Heart left ventricle (tissue), 16 donors: ENCODE results near the gene ZNF821. TPM values are rescaled to one million over a fixed set of nuclear protein-coding genes. Genes with fewer than 3 reads are reported as not detected.
A peak's percentile ranks its signal among the peaks of the same experiment; 100 is the strongest.
"Not testable (repeated sequence)": the region's sequence is repeated elsewhere in the genome, so short reads cannot be mapped to it uniquely, and the experiment has no call there.

ENCODE experiments used
- ATAC-seq, 4 donors: fragments of 200-7000 bp; cut with Tn5 transposase; one replicate each; pipeline ENCODE4 v1.9.1; 2020 to 2022; ENCODE audit warnings: moderate library complexity in 4 of 4, mild to moderate bottlenecking in 3 of 4, moderate number of reproducible peaks in 1 of 4
- DNase-seq, 5 donors: peaks; one replicate each; pipeline ENCODE4 v3.0.0-alpha.2; 2020
- H3K27ac ChIP-seq, 12 donors: fragments of 200-600 bp; sonication (generic) in 4 of 12; one replicate each; pipeline versions ENCODE4 v1.5.0 to v1.8.0; 2016 to 2022; ENCODE audit warnings: mild to moderate bottlenecking in 2 of 12
- H3K27me3 ChIP-seq, 9 donors: fragments of 200-600 bp; sonication (generic) in 2 of 9; one replicate each; pipeline versions ENCODE4 v1.5.1 to v1.8.0; 2016 to 2022; ENCODE audit warnings: mild to moderate bottlenecking in 3 of 9
- H3K36me3 ChIP-seq, 9 donors: fragments of 200-600 bp; sonication (generic) in 2 of 9; one replicate each; pipeline versions ENCODE4 v1.5.0 to v1.8.0; 2018 to 2022; ENCODE audit warnings: mild to moderate bottlenecking in 2 of 9
- H3K4me1 ChIP-seq, 12 donors: fragments of 200-600 bp; sonication (generic) in 4 of 12; one replicate each; pipeline versions ENCODE4 v1.5.0 to v1.8.0; 2016 to 2022; ENCODE audit warnings: mild to moderate bottlenecking in 3 of 12
- H3K4me3 ChIP-seq, 12 donors: fragments of 200-600 bp; sonication (generic) in 4 of 12; one replicate each; pipeline versions ENCODE4 v1.5.0 to v1.8.0; 2017 to 2022; ENCODE audit warnings: mild to moderate bottlenecking in 9 of 12, moderate library complexity in 4 of 12
- H3K9me3 ChIP-seq, 12 donors: fragments of 200-600 bp; sonication (generic) in 4 of 12; one replicate each; pipeline versions ENCODE4 v1.5.0 to v1.8.0; 2016 to 2022; ENCODE audit warnings: mild to moderate bottlenecking in 1 of 12
- CTCF ChIP-seq, 12 donors: fragments of 200-600 bp; sonication (generic) in 4 of 12; IDR thresholded peaks; one replicate each; pipeline versions ENCODE4 v1.5.0 to v1.8.0; 2018 to 2022; ENCODE audit warnings: antibody characterized with exemption in 12 of 12, mild to moderate bottlenecking in 5 of 12
- POLR2A ChIP-seq, 2 donors: fragments of 450-650 bp; IDR thresholded peaks; one replicate each; pipeline ENCODE4 v1.6.1; 2017; ENCODE audit warnings: antibody characterized with exemption in 2 of 2, mild to moderate bottlenecking in 2 of 2, moderate library complexity in 2 of 2
- WGBS, 4 donors: extraction: QIAGEN DNeasy Blood & Tissue Kit in 2 of 4; methylation state at CpG; one replicate each; pipeline versions ENCODE4 v1.1.5 to v1.1.7; 2013 to 2018; 5-methylcytosine and 5-hydroxymethylcytosine counted together
- intact Hi-C, 10 donors: fragments of 100-400 bp; cut with DNase I; formaldehyde crosslinking; loops; one replicate each; pipeline versions ENCODE4 v1.11.1 to v1.14.2; 2022
- polyA plus RNA-seq, 2 donors: library from polyadenylated mRNA; stranded (reverse); fragments of 200-250 nt; gene quantifications; one replicate each; pipeline ENCODE4 v1.2.3, GENCODE V29; 2013
- total RNA-seq, 9 donors: library from RNA; depleted of rRNA in 2 of 9; stranded (reverse); fragments of >200 nt in 2 of 9; fragmentation: NEBNext Ultra II Directional in 3 of 9; extraction: Animal tissue kit (Norgen Biotek cat#: 25700) in 3 of 9; gene quantifications; one replicate each; pipeline versions ENCODE4 v1.1.0 to v1.2.4, GENCODE V29; 2016 to 2023
- donor health status: ischemic (EF 13 %, LVEDD 7.1; RV severe dilation, severe dysfunction).
- donor health status: healthy with polysubstance abuse.
- donor health status: DM: no; HTN: yes; CAD: no.
- donor health status: DM: no; HTN: no; CAD: no.
- donor health status: ischemic (EF 25% LVEDD 6.9; RV normal size, moderate dysfunction).
- donor health status: ischemic (EF 25% LVEDD 5.7; RV mildly dilated, moderate dysfunction).
- donor health status: healthy.
- donor health status: DM: yes; HTN: yes; CAD: no.
- donor health status: ischemic (EF 35%, LVEDD 5.7; RV mildly dilated, moderate dysfunction).
- donor health status: nonischemic (EF 11% LVEDD 7.7; RV severe dilation, severe dysfunction).
- donor health status: DM: yes; HTN: yes; CAD: no.
- donor health status: PGD.
- donor health status: ischemic (EF 29% LVEDD 5.4; RV normal size, mild dysfunction).
- donor health status: nonischemic (EF 23%, LVEDD 6.1; RV moderate dilation, normal function).

The ZNF821 gene
- total and polyA plus RNA-seq, 11 donors, result 2.3 to 5.7 (median 3.9) TPM

- Histone ChIP-seq H3K4me1 (peaks cover 0 to 96% (median 66%) of the 10 kb centered on the region in 12 donors), H3K27ac (peak overlapping the region in 1 of 12 donors; percentile 29), H3K36me3 (peaks cover 0 to 39% (median 25%) of the 10 kb centered on the region in 9 donors), H3K4me3 (no peak overlapping the region), H3K9me3 (no peaks in the 10 kb centered on the region), H3K27me3 (no peaks in the 10 kb centered on the region)
- TF ChIP-seq POLR2A (IDR thresholded peaks at IDR 0.05) (no peak), CTCF (IDR thresholded peaks at IDR 0.05) (no peak)
- WGBS, 4 donors, result 87 to 92% (median 90%) methylated on average over 6 of the region's 6 CpGs
- DNase-seq (no peak), ATAC-seq (no peak)
- intact Hi-C loops, result no loop called here
These were observed 28.7 kb upstream of the ZNF821 start for GRCh38 chr16:71912534-71913275.

DNA sequence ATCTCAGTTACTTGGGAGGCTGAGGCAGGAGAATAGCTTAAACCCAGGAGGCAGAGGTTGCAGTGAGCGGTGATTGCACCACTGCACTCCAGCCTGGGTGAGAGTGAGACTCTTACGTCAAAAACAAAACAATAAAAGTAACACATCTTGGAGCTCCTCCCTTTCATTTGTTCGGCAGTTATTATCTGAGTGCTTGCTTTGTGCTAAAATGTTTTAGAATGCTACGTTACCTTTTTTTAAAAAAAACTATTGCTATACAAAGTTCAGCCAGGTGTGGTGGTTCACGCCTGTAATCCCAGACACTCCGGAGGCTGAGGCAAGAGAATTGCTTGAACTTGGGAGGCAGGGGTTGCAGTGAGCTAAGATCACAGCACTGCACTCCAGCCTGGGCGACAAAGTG lies 27.1 kb upstream of the ZNF821 start:
- Histone ChIP-seq H3K27ac (no peak overlapping the region), H3K9me3 (peaks cover 0 to 10% (median 0%) of the 10 kb centered on the region in 12 donors), H3K4me3 (no peak overlapping the region), H3K27me3 (no peaks in the 10 kb centered on the region), H3K4me1 (peaks cover 0 to 85% (median 53%) of the 10 kb centered on the region in 12 donors), H3K36me3 (peaks cover 0 to 23% (median 10%) of the 10 kb centered on the region in 9 donors)
- TF ChIP-seq CTCF (IDR thresholded peaks at IDR 0.05), result no peak
- TF ChIP-seq POLR2A (IDR thresholded peaks at IDR 0.05), result no peak
- 85 to 89% (median 86%) methylated on average over 7 of the region's 7 CpGs for WGBS, 4 donors
- ATAC-seq (no peak), DNase-seq (no peak)
- intact Hi-C loops, result no loop called here

- DNase-seq, H3K4me3 ChIP-seq, ATAC-seq, H3K27me3 ChIP-seq, intact Hi-C loops: not testable (repeated sequence)
- Histone ChIP-seq H3K9me3 (peaks cover 0 to 11% (median 0%) of the 10 kb centered on the region in 12 donors), H3K36me3 (peaks cover 0 to 13% (median 6%) of the 10 kb centered on the region in 9 donors), H3K4me1 (peaks cover 0 to 80% (median 39%) of the 10 kb centered on the region in 12 donors), H3K27ac (peak overlapping the region in 1 of 12 donors; percentile 12)
- 71 to 77% (median 76%) methylated on average over 6 of the region's 6 CpGs for WGBS, 4 donors
These were observed 21.8 kb upstream of the ZNF821 start for GRCh38 chr16:71905765-71906164.

GRCh38 chr16:71904239-71904638 lies 20.3 kb upstream of the ZNF821 start:
- ATAC-seq, result no peak
- 80 to 87% (median 85%) methylated on average over 9 of the region's 9 CpGs for WGBS, 4 donors

More at GRCh38 chr16:71904239-71904638, 20.3 kb upstream of the ZNF821 start:
- peak overlapping the region in 2 of 12 donors; percentile 2 to 53 for H3K27ac ChIP-seq
- intact Hi-C loops, result no loop called here
- H3K36me3 ChIP-seq, result peaks cover 0 to 10% (median 3%) of the 10 kb centered on the region in 9 donors
- no peaks in the 10 kb centered on the region for H3K27me3 ChIP-seq
- DNase-seq, result no peak
- peaks cover 0 to 11% (median 0%) of the 10 kb centered on the region in 12 donors for H3K9me3 ChIP-seq
- no peak for TF ChIP-seq CTCF (IDR thresholded peaks at IDR 0.05)
- TF ChIP-seq POLR2A (IDR thresholded peaks at IDR 0.05), result no peak
- H3K4me1 ChIP-seq, result peaks cover 0 to 80% (median 42%) of the 10 kb centered on the region in 12 donors
- H3K4me3 ChIP-seq, result no peak overlapping the region
